Activated CD8-positive, alpha-beta memory T cell treated with anti-CD3 and anti-CD28 coated beads, Interleukin-2, amount 50 U/mL, for 4 hours (primary cell): ENCODE measurements around the gene CAMK2B.
"Not testable (repeated sequence)": the region's sequence is repeated elsewhere in the genome, so short reads cannot be mapped to it uniquely, and the experiment has no call there.

Experiments
- DNase-seq: peaks from one replicate; pipeline ENCODE4 v3.0.0-alpha.2; 2020

The CAMK2B gene

GRCh38 chr7:44187636-44188416, 137.6 kb downstream of the CAMK2B start:
- no peak for DNase-seq

- no peak for DNase-seq
These were observed 138.7 kb downstream of the CAMK2B start for GRCh38 chr7:44186736-44187135.

- DNase-seq, result no peak
These were observed 139.7 kb downstream of the CAMK2B start for GRCh38 chr7:44185729-44186128.

- DNase-seq, result no peak
These were observed 140.4 kb downstream of the CAMK2B start for GRCh38 chr7:44184873-44185446.

GRCh38 chr7:44184206-44184872, 141.1 kb downstream of the CAMK2B start:
- no peak for DNase-seq

- no peak for DNase-seq
These were observed 142.0 kb downstream of the CAMK2B start for GRCh38 chr7:44183386-44183785.

- no peak for DNase-seq
These were observed 142.6 kb downstream of the CAMK2B start for GRCh38 chr7:44182827-44183226.

GRCh38 chr7:44180631-44181030, 144.8 kb downstream of the CAMK2B start:
- DNase-seq, result no peak

GRCh38 chr7:44177570-44178131, 147.7 kb downstream of the CAMK2B start:
- DNase-seq, result no peak

GRCh38 chr7:44176486-44176885, 148.9 kb downstream of the CAMK2B start:
- no peak for DNase-seq

GRCh38 chr7:44175730-44176129, 149.7 kb downstream of the CAMK2B start:
- DNase-seq, result no peak

GRCh38 chr7:44174694-44174948, 150.8 kb downstream of the CAMK2B start:
- DNase-seq, result not testable (repeated sequence)

GRCh38 chr7:44173911-44174693, 151.3 kb downstream of the CAMK2B start:
- no peak for DNase-seq

- no peak for DNase-seq
These were observed 152.5 kb downstream of the CAMK2B start for GRCh38 chr7:44172803-44173424.

- no peak for DNase-seq
These were observed 153.0 kb downstream of the CAMK2B start for GRCh38 chr7:44172352-44172751.

- DNase-seq, result not testable (repeated sequence)
These were observed 153.5 kb downstream of the CAMK2B start for GRCh38 chr7:44171901-44172300.

GRCh38 chr7:44167920-44168319, 157.5 kb downstream of the CAMK2B start:
- no peak for DNase-seq
